ENCODE measurements around the gene TMPO.
"Not testable (repeated sequence)": the region's sequence is repeated elsewhere in the genome, so short reads cannot be mapped to it uniquely, and the experiment has no call there.

TMPO gene

DNA sequence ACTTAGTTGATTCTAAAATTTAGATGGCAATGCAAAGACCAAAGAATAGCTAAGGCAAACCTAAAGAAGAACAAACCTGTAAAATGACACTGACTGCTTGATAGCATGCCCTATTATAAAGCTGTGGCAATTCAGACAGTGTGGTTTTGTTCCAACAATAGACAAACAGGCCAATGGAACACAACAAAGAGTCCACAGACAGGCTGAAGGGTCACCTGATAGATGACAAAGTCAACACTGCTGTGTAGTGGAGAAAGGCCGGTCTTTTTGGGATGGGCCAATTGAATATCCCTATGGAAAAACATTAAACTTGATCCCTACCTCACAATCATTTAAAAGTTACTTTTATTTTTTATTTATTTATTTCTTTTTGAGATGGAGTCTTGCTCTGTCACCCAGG, 44.3 kb downstream of the TMPO start:
- DNase-seq (ENCODE audit: low read depth), result no peak
- H3K4me3 ChIP-seq (ENCODE audit: control insufficient read depth, low read depth, low read length), result no peak overlapping the region
- TF ChIP-seq CTCF (conservative IDR thresholded peaks at IDR 0.05; ENCODE audit: control insufficient read depth, insufficient read depth, low read depth, low read length), result no peak

GRCh38 chr12:98561846-98562245, 46.5 kb downstream of the TMPO start:
- DNase-seq (ENCODE audit: low read depth), result no peak
- TF ChIP-seq CTCF (conservative IDR thresholded peaks at IDR 0.05; ENCODE audit: control insufficient read depth, insufficient read depth, low read depth, low read length), result no peak
- no peak overlapping the region for H3K4me3 ChIP-seq (ENCODE audit: control insufficient read depth, low read depth, low read length)

- DNase-seq (ENCODE audit: low read depth), result no peak
- no peak overlapping the region for H3K4me3 ChIP-seq (ENCODE audit: control insufficient read depth, low read depth, low read length)
- peak; percentile 41 for TF ChIP-seq CTCF (conservative IDR thresholded peaks at IDR 0.05; ENCODE audit: control insufficient read depth, insufficient read depth, low read depth, low read length)
These were observed 56.6 kb downstream of the TMPO start for GRCh38 chr12:98572010-98572409.

- no peak for TF ChIP-seq CTCF (conservative IDR thresholded peaks at IDR 0.05; ENCODE audit: control insufficient read depth, insufficient read depth, low read depth, low read length)
- no peak for DNase-seq (ENCODE audit: low read depth)
- no peak overlapping the region for H3K4me3 ChIP-seq (ENCODE audit: control insufficient read depth, low read depth, low read length)
These were observed 58.7 kb downstream of the TMPO start for GRCh38 chr12:98574110-98574509.

DNA sequence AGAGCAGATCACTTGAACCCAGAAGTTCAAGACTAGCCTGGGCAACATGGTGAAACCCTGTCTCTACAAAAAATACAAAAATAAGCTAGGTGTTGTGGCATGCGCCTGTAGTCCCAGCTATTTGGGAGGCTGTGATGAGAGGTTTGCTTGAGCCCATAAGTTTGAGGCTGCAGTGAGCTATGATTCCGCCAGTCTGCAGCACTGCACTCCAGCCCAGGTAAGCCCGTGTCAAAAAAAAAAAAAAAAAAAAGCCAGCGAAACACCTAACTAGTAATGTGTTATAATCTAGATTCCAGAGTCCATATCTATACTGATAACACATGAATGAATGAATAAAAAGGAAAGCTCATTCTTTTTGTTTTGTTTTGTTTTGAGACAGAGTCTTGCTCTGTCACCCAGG, 59.6 kb downstream of the TMPO start:
- no peak for DNase-seq (ENCODE audit: low read depth)
- H3K4me3 ChIP-seq (ENCODE audit: control insufficient read depth, low read depth, low read length), result no peak overlapping the region
- TF ChIP-seq CTCF (conservative IDR thresholded peaks at IDR 0.05; ENCODE audit: control insufficient read depth, insufficient read depth, low read depth, low read length), result no peak

GRCh38 chr12:98576795-98577194, 61.4 kb downstream of the TMPO start:
- H3K4me3 ChIP-seq (ENCODE audit: control insufficient read depth, low read depth, low read length); DNase-seq (ENCODE audit: low read depth): not testable (repeated sequence)

- H3K4me3 ChIP-seq (ENCODE audit: control insufficient read depth, low read depth, low read length), result no peak overlapping the region
- DNase-seq (ENCODE audit: low read depth), result no peak
- TF ChIP-seq CTCF (conservative IDR thresholded peaks at IDR 0.05; ENCODE audit: control insufficient read depth, insufficient read depth, low read depth, low read length), result no peak
These were observed 63.0 kb downstream of the TMPO start for GRCh38 chr12:98578392-98578791.
